Heart right ventricle (tissue), 16 donors: ENCODE measurements around the gene RHBDL3. TPM values are rescaled to one million over a fixed set of nuclear protein-coding genes. Genes with fewer than 3 reads are reported as not detected.

Source experiments
- ATAC-seq, 8 donors: fragments of 200-7000 bp; cut with Tn5 transposase; one replicate each; pipeline ENCODE4 v1.9.1; 2020; ENCODE audit warnings: mild to moderate bottlenecking in 8 of 8, moderate library complexity in 8 of 8, moderate number of reproducible peaks in 1 of 8
- DNase-seq, 2 donors: peaks; one replicate each; pipeline ENCODE4 v3.0.0-alpha.2; 2020
- H3K27ac ChIP-seq, 10 donors: fragments of 200-600 bp; sonication (generic) in 2 of 10; one replicate each; pipeline versions ENCODE4 v1.5.0 to v1.8.0; 2020 to 2022; ENCODE audit warnings: mild to moderate bottlenecking in 3 of 10
- H3K27me3 ChIP-seq, 7 donors: fragments of 200-600 bp; one replicate each; pipeline ENCODE4 v1.8.0; 2021 to 2022; ENCODE audit warnings: mild to moderate bottlenecking in 2 of 7
- H3K36me3 ChIP-seq, 9 donors: fragments of 200-600 bp; sonication (generic) in 1 of 9; one replicate each; pipeline versions ENCODE4 v1.5.0 to v1.8.0; 2020 to 2022; ENCODE audit warnings: mild to moderate bottlenecking in 2 of 9
- H3K4me1 ChIP-seq, 9 donors: fragments of 200-600 bp; sonication (generic) in 1 of 9; one replicate each; pipeline versions ENCODE4 v1.5.0 to v1.8.0; 2020 to 2022; ENCODE audit warnings: mild to moderate bottlenecking in 4 of 9
- H3K4me3 ChIP-seq, 10 donors: fragments of 200-600 bp; sonication (generic) in 2 of 10; one replicate each; pipeline versions ENCODE4 v1.5.0 to v1.8.0; 2020 to 2022; ENCODE audit warnings: mild to moderate bottlenecking in 7 of 10, moderate library complexity in 2 of 10
- H3K9me3 ChIP-seq, 11 donors: fragments of 200-600 bp in 10 of 11; sonication (generic) in 2 of 11; one replicate each; pipeline versions ENCODE4 v1.5.0 to v1.8.0; 2013 to 2022; ENCODE audit warnings: mild to moderate bottlenecking in 2 of 11, control low read depth in 1 of 11, moderate library complexity in 1 of 11
- CTCF ChIP-seq, 9 donors: fragments of 200-600 bp; sonication (generic) in 2 of 9; IDR thresholded peaks; one replicate each; pipeline versions ENCODE4 v1.5.0 to v1.8.0; 2021 to 2022; ENCODE audit warnings: antibody characterized with exemption in 9 of 9, mild to moderate bottlenecking in 5 of 9, moderate library complexity in 1 of 9
- WGBS, 2 donors: extraction: QIAGEN DNeasy Blood & Tissue Kit; methylation state at CpG; one replicate each; pipeline ENCODE4 v1.1.7; 2013; ENCODE audit warnings: inconsistent platforms in 1 of 2; 5-methylcytosine and 5-hydroxymethylcytosine counted together
- intact Hi-C, 10 donors: fragments of 100-400 bp; cut with DNase I; formaldehyde crosslinking; loops; one replicate each; pipeline versions ENCODE4 v1.11.1 to v1.14.2; 2022
- polyA plus RNA-seq, 2 donors: library from polyadenylated mRNA; stranded (reverse); fragments of 200-250 nt; gene quantifications; one replicate each; pipeline ENCODE4 v1.2.3, GENCODE V29; 2013
- total RNA-seq, 10 donors: library from RNA; stranded (reverse); fragmentation: NEBNext Ultra II Directional in 3 of 10; extraction: Animal tissue kit (Norgen Biotek cat#: 25700) in 3 of 10; gene quantifications; one replicate each; pipeline versions ENCODE4 v1.2.1 to v1.2.4, GENCODE V29; 2021 to 2023
- donor health status: Arrhythmogenic right ventricular cardiomyopathy.
- donor health status: ischemic (EF 13 %, LVEDD 7.1; RV severe dilation, severe dysfunction).
- donor health status: healthy with polysubstance abuse.
- donor health status: DM: no; HTN: yes; CAD: no.
- donor health status: DM: no; HTN: no; CAD: no.
- donor health status: ischemic (EF 25% LVEDD 6.9; RV normal size, moderate dysfunction).
- donor health status: ischemic (EF 25% LVEDD 5.7; RV mildly dilated, moderate dysfunction).
- donor health status: healthy.
- donor health status: DM: yes; HTN: yes; CAD: no.
- donor health status: Ischemic cardiomyopathy.
- donor health status: ischemic (EF 35%, LVEDD 5.7; RV mildly dilated, moderate dysfunction).
- donor health status: nonischemic (EF 11% LVEDD 7.7; RV severe dilation, severe dysfunction).
- donor health status: DM: yes; HTN: yes; CAD: no.
- donor health status: PGD.
- donor health status: ischemic (EF 29% LVEDD 5.4; RV normal size, mild dysfunction).
- donor health status: nonischemic (EF 23%, LVEDD 6.1; RV moderate dilation, normal function).

RHBDL3 gene
- total and polyA plus RNA-seq, 12 donors: 0.07 to 3.7 (median 0.30) TPM; not detected in 2

GRCh38 chr17:32292094-32292493 lies 26.5 kb downstream of the RHBDL3 start:
- H3K27me3 ChIP-seq: no peaks in the 10 kb centered on the region
- no peak for TF ChIP-seq CTCF (IDR thresholded peaks at IDR 0.05)
- H3K9me3 ChIP-seq: no peaks in the 10 kb centered on the region
- H3K4me1 ChIP-seq: peaks cover 0 to 10% (median 0%) of the 10 kb centered on the region in 9 donors
- H3K4me3 ChIP-seq: no peak overlapping the region
- no peak overlapping the region for H3K27ac ChIP-seq
- no peak for ATAC-seq
- H3K36me3 ChIP-seq: no peaks in the 10 kb centered on the region
- intact Hi-C loops: no loop called here
- 72 to 76% methylated on average over 4 of the region's 4 CpGs for WGBS, 2 donors
- no peak for DNase-seq

DNA sequence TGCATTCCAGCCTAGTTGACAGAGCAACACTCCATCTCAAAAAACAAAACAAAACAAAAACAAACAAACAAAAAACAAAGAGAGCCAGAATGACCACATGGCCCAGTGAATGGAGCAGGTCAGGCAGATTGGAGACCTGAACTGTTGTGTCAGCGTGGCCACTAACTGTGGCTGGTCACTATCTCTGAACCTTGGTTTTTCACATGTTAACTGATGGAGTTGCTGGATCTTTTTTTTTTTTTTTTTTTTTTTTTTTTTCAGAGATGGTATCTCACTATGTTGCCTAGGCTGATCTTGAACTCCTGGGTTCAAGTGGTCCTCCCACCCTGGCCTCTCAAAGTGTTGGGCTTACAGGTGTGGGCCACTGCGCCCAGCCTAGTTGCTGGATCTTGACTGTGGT lies 31.8 kb downstream of the RHBDL3 start:
- Histone ChIP-seq H3K4me1 (no peaks in the 10 kb centered on the region), H3K9me3 (no peaks in the 10 kb centered on the region), H3K36me3 (no peaks in the 10 kb centered on the region), H3K27ac (no peak overlapping the region), H3K4me3 (no peak overlapping the region), H3K27me3 (no peaks in the 10 kb centered on the region)
- WGBS, 2 donors: 93 to 98% methylated on average over 2 of the region's 2 CpGs
- ATAC-seq: no peak
- intact Hi-C loops: no loop called here
- no peak for DNase-seq
- no peak for TF ChIP-seq CTCF (IDR thresholded peaks at IDR 0.05)

DNA sequence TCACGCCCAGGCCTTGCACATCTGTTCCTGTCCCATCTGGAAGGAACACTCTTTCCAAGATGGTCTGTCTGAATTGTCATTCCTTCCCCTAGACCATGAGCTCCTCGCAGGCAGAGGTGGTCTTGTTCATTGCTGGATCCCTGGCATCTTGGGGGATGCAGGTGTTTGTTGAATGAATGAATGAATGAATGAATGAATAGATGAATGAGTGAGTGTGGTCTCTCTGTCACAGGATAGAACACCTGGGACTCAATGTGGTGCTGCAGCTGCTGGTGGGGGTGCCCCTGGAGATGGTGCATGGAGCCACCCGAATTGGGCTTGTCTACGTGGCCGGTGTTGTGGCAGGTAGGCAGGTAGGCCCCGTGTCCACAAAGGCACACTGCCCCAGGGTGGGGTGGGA lies 32.2 kb downstream of the RHBDL3 start:
- no peak overlapping the region for H3K27ac ChIP-seq
- H3K36me3 ChIP-seq: no peaks in the 10 kb centered on the region
- no peak for ATAC-seq
- 96 to 98% methylated on average over 6 of the region's 6 CpGs for WGBS, 2 donors
- intact Hi-C loops: no loop called here
- H3K27me3 ChIP-seq: no peaks in the 10 kb centered on the region
- no peak for DNase-seq
- no peaks in the 10 kb centered on the region for H3K9me3 ChIP-seq
- no peaks in the 10 kb centered on the region for H3K4me1 ChIP-seq
- TF ChIP-seq CTCF (IDR thresholded peaks at IDR 0.05): no peak
- H3K4me3 ChIP-seq: no peak overlapping the region

- WGBS, 2 donors: 80 to 81% methylated on average over 6 of the region's 6 CpGs
- intact Hi-C loops: no loop called here
- ATAC-seq (no peak), DNase-seq (no peak)
- Histone ChIP-seq H3K4me3 (no peak overlapping the region), H3K4me1 (no peaks in the 10 kb centered on the region), H3K9me3 (no peaks in the 10 kb centered on the region), H3K27ac (no peak overlapping the region), H3K27me3 (no peaks in the 10 kb centered on the region), H3K36me3 (no peaks in the 10 kb centered on the region)
- no peak for TF ChIP-seq CTCF (IDR thresholded peaks at IDR 0.05)
Observed at GRCh38 chr17:32298298-32298697, 32.7 kb downstream of the RHBDL3 start.
